Transverse colon (tissue), 3 donors: ENCODE data around the gene SLFN12.

Experiments used
- POLR2A ChIP-seq: fragments of 450-650 bp; IDR thresholded peaks from one replicate; pipeline ENCODE4 v1.6.1; 2016; ENCODE audit warnings: antibody characterized with exemption, mild to moderate bottlenecking, moderate library complexity
- TF ChIP-seq, protein P1 (sequence below), 5 experiments: fragments of 200-600 bp in 3 of 5; fragments of 450-650 bp in 2 of 5; sonication (generic) in 3 of 5; IDR thresholded peaks; 1 replicate in 2 of 5; 2 replicates in 3 of 5; pipeline ENCODE4 v1.5.1; 2016 to 2017; ENCODE audit warnings: antibody characterized with exemption in 5 of 5, inconsistent platforms in 3 of 5, mild to moderate bottlenecking in 2 of 5, moderate library complexity in 1 of 5

DNA sequence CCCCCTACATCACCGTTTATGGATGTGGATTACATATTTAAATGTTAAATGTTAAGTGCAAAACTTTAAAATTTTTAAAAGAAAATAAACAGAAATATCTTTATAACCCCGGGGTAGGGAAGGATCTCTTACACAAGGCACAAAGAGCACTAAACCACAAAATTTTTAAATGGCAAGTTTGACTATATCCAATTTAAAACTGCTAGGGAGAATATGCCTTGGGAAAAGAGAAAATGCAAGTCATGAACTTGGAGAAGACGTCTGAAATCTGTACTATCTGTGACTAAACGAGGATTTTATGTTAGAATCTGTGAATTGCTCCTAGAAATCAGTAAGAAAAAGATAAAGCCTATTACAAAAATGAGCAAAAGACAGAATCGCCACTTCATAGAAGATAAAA lies 44.9 kb upstream of the SLFN12 start:
- TF ChIP-seq, protein P1, sequence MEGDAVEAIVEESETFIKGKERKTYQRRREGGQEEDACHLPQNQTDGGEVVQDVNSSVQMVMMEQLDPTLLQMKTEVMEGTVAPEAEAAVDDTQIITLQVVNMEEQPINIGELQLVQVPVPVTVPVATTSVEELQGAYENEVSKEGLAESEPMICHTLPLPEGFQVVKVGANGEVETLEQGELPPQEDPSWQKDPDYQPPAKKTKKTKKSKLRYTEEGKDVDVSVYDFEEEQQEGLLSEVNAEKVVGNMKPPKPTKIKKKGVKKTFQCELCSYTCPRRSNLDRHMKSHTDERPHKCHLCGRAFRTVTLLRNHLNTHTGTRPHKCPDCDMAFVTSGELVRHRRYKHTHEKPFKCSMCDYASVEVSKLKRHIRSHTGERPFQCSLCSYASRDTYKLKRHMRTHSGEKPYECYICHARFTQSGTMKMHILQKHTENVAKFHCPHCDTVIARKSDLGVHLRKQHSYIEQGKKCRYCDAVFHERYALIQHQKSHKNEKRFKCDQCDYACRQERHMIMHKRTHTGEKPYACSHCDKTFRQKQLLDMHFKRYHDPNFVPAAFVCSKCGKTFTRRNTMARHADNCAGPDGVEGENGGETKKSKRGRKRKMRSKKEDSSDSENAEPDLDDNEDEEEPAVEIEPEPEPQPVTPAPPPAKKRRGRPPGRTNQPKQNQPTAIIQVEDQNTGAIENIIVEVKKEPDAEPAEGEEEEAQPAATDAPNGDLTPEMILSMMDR (IDR thresholded peaks at IDR 0.05), result no peak
- TF ChIP-seq POLR2A, result no peak
